Mesothelial cell of epicardium (in vitro differentiated cells): ENCODE results near the gene DDX46. TPM values are rescaled to one million over a fixed set of nuclear protein-coding genes. Genes with fewer than 3 reads are reported as not detected.
A peak's percentile ranks its signal among the peaks of the same experiment; 100 is the strongest.

ENCODE experiments used
- DNase-seq, 2 experiments: peaks; one replicate each; pipeline ENCODE4 v3.0.0; 2021; ENCODE audit warnings: low spot score in 2 of 2; ENCODE audit not compliant: unreplicated experiment in 2 of 2
- H3K27ac Mint-ChIP-seq: 2 replicates; pipeline ENCODE4 v1.8.0; 2021; ENCODE audit warnings: mixed read lengths
- H3K27me3 Mint-ChIP-seq: 2 replicates; pipeline ENCODE4 v1.8.0; 2021; ENCODE audit warnings: low read depth, mixed read lengths
- H3K36me3 Mint-ChIP-seq: 2 replicates; pipeline ENCODE4 v1.8.0; 2021; ENCODE audit warnings: mixed read lengths
- H3K4me1 Mint-ChIP-seq: 2 replicates; pipeline ENCODE4 v1.8.0; 2021; ENCODE audit warnings: mixed read lengths
- H3K4me3 Mint-ChIP-seq: 2 replicates; pipeline ENCODE4 v1.8.0; 2021; ENCODE audit warnings: mild to moderate bottlenecking, moderate library complexity, mixed read lengths
- H3K9me3 Mint-ChIP-seq: 2 replicates; pipeline ENCODE4 v1.8.0; 2021; ENCODE audit warnings: mixed read lengths
- total RNA-seq: library from RNA; stranded (reverse); gene quantifications from 3 replicates; pipeline ENCODE4 v1.2.1, GENCODE V29; 2021
- TF ChIP-seq, protein P1 (sequence below): fragments of 200-600 bp; sonication (generic); IDR thresholded peaks from one replicate; pipeline ENCODE4 v1.5.0; 2021; ENCODE audit warnings: antibody characterized with exemption; ENCODE audit not compliant: unreplicated experiment

Gene DDX46
- total RNA-seq, 1 donor from 2014 or later, result 61.3 TPM

DNA sequence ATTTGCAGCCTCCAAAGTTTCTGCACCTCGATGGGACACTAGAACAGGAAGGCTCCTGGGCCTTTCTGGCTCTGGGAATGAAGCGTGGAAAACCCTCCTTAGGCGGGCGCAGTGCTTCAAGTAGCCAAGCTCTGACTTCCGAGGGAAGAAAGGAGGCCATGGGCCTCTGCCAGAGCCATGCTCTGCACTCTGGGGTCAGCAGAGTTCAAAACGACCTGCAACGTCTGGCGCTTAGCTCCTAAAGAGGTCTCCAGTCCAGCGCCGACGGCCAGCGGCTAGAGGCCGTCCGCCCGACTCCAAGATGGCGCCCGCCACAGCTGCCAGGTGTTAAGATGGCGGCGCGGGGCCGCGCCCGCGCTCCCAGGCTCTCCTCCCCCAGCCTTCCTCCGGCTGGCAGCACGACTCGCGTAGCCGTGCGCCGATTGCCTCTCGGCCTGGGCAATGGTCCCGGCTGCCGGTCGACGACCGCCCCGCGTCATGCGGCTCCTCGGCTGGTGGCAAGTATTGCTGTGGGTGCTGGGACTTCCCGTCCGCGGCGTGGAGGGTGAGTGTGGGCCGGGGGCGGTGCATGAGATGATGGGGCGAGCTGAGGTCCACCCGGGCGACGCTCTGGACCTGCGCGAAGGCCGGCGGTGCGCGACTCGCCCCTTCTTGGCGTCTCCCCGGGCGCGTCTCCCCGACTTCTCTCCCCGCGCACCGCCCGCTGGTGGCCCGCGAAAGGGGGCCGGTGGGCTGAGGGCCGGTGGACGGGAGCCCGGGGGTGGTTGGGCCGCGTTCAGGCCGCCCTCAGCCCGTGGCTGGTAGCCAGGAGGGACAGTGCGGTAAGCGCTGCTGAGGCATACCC lies 115.6 kb downstream of the DDX46 start, which contains the start of gene TXNDC15:
TXNDC15 (plus strand) TSS at position 385 of the 844 bp plus-strand sequence; CDS start at position 442, 57 bp downstream.
- peak; percentile 68 to 87 for DNase-seq
- Mint-ChIP-seq H3K36me3 (peaks cover 5% of the 10 kb centered on the region), H3K27ac (peak within 1 kb of the TSS; percentile 97), H3K9me3 (no peaks in the 10 kb centered on the region), H3K27me3 (no peaks in the 10 kb centered on the region), H3K4me1 (peaks cover 13% of the 10 kb centered on the region), H3K4me3 (peak within 1 kb of the TSS; percentile 94)
- TF ChIP-seq, protein P1, sequence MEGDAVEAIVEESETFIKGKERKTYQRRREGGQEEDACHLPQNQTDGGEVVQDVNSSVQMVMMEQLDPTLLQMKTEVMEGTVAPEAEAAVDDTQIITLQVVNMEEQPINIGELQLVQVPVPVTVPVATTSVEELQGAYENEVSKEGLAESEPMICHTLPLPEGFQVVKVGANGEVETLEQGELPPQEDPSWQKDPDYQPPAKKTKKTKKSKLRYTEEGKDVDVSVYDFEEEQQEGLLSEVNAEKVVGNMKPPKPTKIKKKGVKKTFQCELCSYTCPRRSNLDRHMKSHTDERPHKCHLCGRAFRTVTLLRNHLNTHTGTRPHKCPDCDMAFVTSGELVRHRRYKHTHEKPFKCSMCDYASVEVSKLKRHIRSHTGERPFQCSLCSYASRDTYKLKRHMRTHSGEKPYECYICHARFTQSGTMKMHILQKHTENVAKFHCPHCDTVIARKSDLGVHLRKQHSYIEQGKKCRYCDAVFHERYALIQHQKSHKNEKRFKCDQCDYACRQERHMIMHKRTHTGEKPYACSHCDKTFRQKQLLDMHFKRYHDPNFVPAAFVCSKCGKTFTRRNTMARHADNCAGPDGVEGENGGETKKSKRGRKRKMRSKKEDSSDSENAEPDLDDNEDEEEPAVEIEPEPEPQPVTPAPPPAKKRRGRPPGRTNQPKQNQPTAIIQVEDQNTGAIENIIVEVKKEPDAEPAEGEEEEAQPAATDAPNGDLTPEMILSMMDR, result no peak

DNA sequence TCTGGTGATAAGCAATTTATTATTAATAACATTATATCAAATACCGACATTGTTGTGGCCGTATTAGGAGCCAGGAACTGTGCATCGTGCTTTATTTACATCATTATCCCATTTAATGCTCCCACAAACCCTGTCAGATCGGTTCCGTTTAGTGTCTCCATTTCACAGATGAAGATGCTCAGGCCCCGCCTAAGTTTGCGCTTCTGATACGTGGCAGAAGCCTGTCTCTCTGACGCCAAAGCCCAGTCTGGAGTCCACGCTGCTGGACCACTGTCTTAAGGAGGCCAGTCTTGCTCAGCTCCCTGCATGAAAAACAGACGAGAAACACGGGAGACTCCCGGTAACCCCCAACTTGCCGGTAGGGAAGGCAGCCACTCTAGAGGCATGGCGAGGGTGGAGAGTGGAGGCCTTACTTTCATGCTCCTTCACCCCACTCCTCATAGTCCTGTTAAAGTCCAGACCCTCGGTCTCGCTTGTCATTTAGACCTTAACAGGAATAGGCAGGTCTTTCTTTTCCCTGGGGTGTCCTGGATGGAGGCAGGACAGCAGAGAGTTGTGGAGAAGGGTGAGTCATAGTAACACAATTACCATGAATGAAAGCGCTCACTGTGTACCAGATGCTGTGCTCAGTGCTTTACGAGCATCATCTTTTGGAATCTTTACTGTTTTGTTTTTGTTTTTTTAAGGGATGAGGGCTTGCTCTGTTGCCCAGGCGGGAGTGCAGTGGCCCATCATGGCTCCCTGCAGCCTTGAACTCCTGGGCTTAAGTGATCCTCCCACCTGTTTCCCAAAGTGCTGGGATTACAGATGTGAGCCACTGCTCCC lies 116.5 kb downstream of the DDX46 start:
- peak overlapping the region; percentile 94 for H3K4me3 Mint-ChIP-seq
- no peaks in the 10 kb centered on the region for H3K27me3 Mint-ChIP-seq
- peak in 1 of 2 experiments; percentile 43 for DNase-seq
- TF ChIP-seq, protein P1, result no peak
- H3K9me3 Mint-ChIP-seq, result no peaks in the 10 kb centered on the region
- H3K4me1 Mint-ChIP-seq, result peaks cover 13% of the 10 kb centered on the region
- peaks cover 5% of the 10 kb centered on the region for H3K36me3 Mint-ChIP-seq
- peak overlapping the region; percentile 97 for H3K27ac Mint-ChIP-seq

DNA sequence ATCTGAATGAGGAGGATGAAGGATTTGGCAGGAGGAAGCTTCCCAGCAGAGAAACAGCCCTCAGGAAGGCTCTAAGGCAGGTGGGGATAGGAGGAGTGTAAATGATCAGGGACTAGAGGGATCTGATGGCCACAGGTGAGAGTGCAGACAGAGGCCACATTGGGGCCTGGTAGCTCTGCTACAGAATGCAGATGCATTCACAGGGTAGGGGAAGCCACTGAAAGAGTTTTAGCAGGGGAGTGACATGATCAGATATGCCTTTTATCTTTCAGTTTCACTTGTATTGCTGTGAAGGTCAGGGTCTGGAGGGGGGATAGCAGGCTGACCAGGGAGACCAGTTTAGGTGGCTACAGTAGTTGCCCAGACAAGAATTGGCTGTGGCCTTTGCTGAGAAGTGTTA lies 118.6 kb downstream of the DDX46 start:
- Mint-ChIP-seq H3K27ac (no peak overlapping the region), H3K9me3 (no peaks in the 10 kb centered on the region), H3K4me3 (no peak overlapping the region), H3K27me3 (no peaks in the 10 kb centered on the region), H3K4me1 (peaks cover 13% of the 10 kb centered on the region), H3K36me3 (peaks cover 10% of the 10 kb centered on the region)
- TF ChIP-seq, protein P1, result no peak
- no peak for DNase-seq

DNA sequence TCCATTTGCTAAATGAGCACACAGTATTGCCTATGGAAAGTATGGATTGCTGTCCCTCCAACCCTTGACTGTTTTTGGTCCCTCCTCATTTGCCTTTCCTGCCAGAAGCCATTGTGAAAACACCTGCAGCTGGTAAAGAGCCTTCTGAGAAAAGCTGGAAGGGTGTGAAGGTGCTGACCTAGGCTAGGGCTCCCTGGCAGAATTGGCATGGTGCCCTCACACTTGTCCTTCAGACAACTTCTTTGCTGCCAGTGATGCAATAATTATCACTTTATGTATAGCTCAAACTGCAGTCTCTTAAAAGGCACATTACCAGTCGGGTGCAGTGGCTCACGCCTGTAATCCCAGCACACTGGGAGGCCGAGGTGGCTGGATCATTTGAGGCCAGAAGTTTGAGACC lies 119.8 kb downstream of the DDX46 start:
- Mint-ChIP-seq H3K4me1 (peaks cover 12% of the 10 kb centered on the region), H3K27ac (no peak overlapping the region), H3K4me3 (no peak overlapping the region), H3K9me3 (no peaks in the 10 kb centered on the region), H3K27me3 (no peaks in the 10 kb centered on the region), H3K36me3 (peaks cover 13% of the 10 kb centered on the region)
- DNase-seq, result no peak
- TF ChIP-seq, protein P1, result no peak

DNA sequence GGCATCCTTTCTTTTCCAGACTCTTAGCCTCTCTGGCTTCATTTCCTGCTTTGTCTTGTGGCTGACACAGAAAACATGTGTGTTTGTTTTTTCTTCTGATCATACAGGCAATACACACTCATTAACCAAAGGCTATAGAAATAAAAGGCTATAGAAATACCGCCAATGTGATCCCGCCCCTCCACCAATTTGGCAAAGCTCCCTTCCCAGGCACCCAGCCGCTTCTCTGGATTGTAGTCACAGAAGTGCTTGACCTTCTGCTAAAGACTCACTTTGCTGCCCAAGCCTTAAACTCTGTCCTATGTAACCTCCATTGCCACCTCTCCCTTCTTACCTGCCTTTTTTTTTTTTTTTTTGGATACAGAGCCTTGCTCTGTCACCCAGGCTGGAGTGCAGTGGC lies 120.9 kb downstream of the DDX46 start:
- Mint-ChIP-seq H3K9me3 (no peaks in the 10 kb centered on the region), H3K36me3 (peaks cover 13% of the 10 kb centered on the region), H3K4me1 (peaks cover 10% of the 10 kb centered on the region), H3K27ac (no peak overlapping the region), H3K4me3 (no peak overlapping the region), H3K27me3 (no peaks in the 10 kb centered on the region)
- no peak for DNase-seq
- TF ChIP-seq, protein P1, result no peak

Other genes starting within 250 kb of the DDX46 start
- gene JADE2, start 233.1 kb upstream of the DDX46 start, total RNA-seq, result 24.7 to 26.4 TPM (median 25.2 TPM) in 3 replicates
- gene SAR1B, start 126.0 kb upstream of the DDX46 start, total RNA-seq, result 26.1 to 30.4 TPM (median 30.2 TPM) in 3 replicates
- 27.4 to 29.5 TPM (median 29.3 TPM) in 3 replicates for gene SEC24A, start 110.0 kb upstream of the DDX46 start, total RNA-seq
- gene CAMLG, start 20.2 kb upstream of the DDX46 start, total RNA-seq, result 48.8 to 55.8 TPM (median 49.2 TPM) in 3 replicates
- gene C5orf24, start 87.2 kb downstream of the DDX46 start, total RNA-seq, result 75.4 to 85.4 TPM (median 83.4 TPM) in 3 replicates
- gene TXNDC15, start 115.6 kb downstream of the DDX46 start, total RNA-seq, result 46.3 to 51.6 TPM (median 48.9 TPM) in 3 replicates
- gene PCBD2, start 146.4 kb downstream of the DDX46 start, total RNA-seq, result 15.7 to 18.5 TPM (median 15.9 TPM) in 3 replicates
- gene CATSPER3, start 209.1 kb downstream of the DDX46 start, total RNA-seq, result 1.1 to 1.5 TPM (median 1.4 TPM) in 3 replicates